GM19463 (cell line): Measurements from ENCODE around the gene ACLY.
"Not testable (repeated sequence)": the region's sequence is repeated elsewhere in the genome, so short reads cannot be mapped to it uniquely, and the experiment has no call there.

ENCODE experiments used
- ATAC-seq: cut with Tn5 transposase; IDR thresholded peaks from one replicate; pipeline ENCODE4 v1.9.1; 2021; ENCODE audit warnings: mild to moderate bottlenecking, moderate library complexity; ENCODE audit not compliant: unreplicated experiment

The ACLY gene

DNA sequence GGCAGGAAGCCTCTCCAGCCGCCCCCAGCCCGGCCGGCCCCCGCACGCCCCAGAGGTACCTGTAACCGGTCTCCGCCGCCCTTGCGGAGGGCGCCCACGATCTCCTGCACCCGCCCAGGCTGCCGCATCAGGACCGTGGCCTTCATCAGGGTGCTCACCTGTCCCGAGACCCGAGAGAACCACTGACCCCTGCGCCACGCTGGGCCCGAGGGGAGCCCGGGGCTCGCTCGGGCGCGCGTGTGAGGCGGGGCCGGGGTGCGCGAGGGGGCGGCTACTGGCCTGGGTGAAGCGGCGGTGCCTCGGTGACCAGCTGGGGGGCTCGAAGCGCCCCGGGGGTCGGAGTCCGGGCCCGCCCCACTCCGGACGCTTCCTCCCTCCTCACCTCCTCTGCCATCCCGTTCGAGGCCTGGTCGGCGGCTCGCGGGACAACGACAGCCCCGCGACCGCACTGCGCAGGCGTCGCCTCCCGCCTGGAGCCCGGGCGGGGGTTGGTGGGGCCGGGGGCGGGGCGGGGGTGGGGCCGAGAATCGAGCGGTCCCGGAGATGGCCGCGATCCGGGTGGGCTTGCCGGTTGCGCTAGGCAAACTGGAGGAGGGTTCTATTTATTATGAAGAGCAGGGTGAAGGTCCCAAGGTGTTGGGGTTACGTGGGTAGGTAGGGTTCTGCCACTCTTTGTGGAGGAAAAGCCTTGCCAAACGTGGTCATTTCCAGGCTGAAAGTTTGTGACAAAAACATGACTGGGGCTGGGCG, 82.8 kb downstream of the ACLY start, which contains the start of gene NT5C3B:
TSS of gene NT5C3B (minus strand) at position 433 of the 750 bp plus-strand sequence. CDS start at position 394, 39 bp downstream.
- ATAC-seq, result no peak

DNA sequence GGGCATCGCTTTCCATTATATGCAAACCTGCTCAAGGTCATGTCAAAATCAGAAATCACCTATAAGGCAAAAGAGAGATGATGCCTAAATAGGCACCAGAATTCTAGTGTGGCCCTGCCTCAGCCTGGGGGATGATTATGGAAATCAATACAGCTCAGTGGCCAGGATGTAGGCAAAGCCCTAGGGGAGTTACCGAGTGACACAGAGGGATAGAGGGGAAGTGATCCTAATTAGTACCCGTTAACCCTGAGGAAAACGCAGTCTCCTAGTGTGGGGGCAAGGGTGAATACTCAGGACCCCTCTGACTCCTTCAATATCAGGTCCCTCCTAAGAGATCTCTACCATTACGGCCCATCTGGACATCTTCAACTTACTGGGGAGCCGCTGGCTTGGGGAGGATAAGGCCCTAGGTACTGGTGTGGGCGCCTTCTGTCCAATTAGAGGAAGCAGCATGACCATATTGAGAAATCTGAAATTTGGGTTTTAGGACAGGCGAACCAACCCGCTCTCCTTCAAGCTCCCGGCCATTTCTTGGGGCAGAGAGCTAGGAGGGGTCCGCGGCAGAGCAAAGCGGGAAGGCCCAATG, 83.4 kb downstream of the ACLY start:
- ATAC-seq, result no peak

DNA sequence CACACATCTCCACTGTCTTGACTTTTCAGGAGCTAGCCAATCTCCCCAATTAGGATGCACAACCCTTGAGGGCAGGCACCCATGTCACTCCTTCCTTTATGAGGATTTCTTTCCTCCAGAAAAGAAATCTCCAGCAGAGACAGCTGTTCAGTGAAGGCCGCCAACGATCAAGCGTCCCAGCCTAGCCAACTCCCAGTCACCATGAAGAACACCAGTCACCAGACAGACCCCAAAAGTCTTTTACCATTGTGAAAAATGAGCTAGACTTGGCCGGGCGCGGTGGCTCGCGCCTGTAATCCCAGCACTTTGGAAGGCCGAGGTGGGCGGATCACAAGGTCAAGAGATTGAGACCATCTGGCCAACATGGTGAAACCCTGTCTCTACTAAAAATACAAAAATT, 88.8 kb downstream of the ACLY start:
- not testable (repeated sequence) for ATAC-seq

DNA sequence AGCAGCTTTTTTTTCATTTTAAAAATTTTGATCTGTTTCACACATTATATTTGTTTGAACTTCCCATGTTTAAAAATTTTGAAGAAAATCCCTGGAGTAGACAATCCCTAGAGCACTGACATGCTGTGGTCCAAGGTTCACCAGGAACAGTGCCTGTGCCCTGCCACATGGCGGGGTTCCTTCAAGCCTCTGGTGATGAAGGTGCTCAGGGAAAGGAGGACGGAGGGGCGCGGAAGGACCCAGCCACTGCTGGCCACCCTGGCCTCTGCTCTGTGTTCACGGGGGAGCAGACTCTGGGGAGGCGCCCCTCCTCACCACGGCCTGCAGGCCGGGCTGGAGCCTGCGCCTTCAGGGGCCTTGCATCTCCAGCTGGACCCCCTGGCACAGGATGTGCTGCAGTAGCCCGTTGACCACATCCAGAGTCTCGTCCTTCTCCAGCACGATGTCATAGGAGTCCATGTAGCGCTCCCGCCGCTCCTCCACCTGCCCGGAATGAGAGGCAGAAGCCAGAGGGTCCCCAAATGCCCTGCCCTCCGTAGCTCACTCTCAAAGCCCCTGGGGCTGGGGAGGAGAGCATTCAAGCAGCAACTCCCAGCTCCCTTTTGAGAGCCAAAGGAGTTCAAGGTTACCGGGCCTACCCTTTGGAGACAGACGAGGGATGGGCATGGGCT, 93.4 kb downstream of the ACLY start:
- ATAC-seq, result no peak

DNA sequence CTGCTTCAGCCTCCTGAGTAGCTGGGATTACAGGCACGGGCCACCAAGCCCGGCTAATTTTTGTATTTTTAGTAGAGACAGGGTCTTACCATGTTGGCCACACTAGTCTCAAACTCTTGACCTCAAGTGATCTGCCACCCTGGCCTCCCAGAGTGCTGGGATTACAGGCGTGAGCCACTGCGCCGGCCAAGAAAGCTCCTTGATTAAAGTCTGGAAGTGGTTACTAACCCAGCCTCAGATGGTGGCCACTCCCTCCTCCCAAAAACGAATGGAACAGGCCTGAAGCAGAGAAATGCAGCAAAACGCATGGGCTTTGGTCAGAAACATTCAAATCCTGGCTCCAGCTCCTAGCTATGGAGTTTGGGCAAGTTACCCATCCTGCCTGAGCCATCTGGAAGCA, 94.7 kb downstream of the ACLY start:
- ATAC-seq, result no peak

DNA sequence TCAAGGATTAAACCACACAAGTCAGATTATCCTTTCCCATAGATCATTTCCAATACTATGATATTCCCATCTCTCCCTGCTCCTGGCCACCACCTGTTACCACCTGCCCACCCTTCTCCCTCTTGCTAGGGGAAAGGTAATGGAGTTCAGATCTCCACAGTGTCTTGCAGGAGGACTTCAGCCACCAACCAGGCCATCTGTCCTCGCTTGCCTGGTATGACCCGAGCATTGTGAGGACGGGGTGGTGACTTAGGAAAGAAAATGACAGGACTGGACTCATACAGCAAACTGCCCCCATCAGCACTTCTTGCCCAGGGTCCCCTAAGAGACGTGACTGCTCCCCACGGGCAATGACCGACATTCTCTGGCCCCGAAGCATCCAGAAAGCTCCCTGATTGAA, 95.2 kb downstream of the ACLY start:
- no peak for ATAC-seq

DNA sequence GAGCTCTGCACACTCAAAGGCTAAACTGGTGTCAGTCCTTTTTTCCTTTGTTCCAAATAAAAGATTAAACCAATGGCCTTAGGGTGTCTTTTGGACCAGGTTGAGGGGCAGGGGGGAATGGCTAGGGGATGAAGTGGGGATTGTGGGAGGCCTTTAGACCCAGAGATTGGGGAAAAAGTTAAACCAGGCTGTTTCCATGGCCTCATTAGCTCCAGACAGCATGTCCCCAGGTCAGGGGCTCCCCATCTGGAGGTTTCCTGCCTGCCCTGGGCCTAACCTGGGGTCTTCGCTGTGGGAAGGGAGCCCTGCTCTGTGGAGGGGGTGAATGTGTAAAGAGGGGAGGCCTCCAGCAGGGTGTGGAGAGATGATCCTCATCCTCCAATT, 95.6 kb downstream of the ACLY start:
- ATAC-seq, result no peak

DNA sequence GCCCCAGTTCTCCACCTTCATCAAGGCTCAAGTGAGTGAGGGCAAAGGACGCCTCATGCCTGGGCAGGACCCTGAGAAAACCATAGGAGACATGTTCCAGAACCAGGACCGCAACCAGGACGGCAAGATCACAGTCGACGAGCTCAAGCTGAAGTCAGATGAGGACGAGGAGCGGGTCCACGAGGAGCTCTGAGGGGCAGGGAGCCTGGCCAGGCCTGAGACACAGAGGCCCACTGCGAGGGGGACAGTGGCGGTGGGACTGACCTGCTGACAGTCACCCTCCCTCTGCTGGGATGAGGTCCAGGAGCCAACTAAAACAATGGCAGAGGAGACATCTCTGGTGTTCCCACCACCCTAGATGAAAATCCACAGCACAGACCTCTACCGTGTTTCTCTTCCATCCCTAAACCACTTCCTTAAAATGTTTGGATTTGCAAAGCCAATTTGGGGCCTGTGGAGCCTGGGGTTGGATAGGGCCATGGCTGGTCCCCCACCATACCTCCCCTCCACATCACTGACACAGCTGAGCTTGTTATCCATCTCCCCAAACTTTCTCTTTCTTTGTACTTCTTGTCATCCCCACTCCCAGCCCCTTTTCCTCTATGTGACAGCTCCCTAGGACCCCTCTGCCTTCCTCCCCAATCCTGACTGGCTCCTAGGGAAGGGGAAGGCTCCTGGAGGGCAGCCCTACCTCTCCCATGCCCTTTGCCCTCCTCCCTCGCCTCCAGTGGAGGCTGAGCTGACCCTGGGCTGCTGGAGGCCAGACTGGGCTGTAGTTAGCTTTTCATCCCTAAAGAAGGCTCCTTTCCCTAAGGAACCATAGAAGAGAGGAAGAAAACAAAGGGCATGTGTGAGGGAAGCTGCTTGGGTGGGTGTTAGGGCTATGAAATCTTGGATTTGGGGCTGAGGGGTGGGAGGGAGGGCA, 96.3 kb downstream of the ACLY start:
- no peak for ATAC-seq

DNA sequence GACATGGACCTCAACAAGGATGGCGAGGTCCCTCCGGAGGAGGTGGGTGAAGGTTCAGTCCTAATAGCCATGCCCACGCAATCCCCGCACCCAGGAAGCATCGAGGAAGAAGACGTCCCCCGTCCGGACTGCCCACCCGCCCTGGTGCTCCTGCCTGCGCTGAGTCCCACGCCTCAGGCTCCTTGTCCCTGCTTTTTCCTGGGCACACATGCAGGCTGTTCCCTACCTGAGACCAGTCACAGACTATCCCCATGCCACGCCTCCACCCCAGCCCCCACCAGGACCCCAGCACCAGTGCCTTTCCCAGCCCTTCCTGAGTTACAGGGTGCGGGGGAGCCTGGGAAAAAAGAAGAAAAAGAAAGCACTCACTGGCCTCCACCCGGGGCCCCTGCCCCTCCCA, 97.0 kb downstream of the ACLY start:
- no peak for ATAC-seq

DNA sequence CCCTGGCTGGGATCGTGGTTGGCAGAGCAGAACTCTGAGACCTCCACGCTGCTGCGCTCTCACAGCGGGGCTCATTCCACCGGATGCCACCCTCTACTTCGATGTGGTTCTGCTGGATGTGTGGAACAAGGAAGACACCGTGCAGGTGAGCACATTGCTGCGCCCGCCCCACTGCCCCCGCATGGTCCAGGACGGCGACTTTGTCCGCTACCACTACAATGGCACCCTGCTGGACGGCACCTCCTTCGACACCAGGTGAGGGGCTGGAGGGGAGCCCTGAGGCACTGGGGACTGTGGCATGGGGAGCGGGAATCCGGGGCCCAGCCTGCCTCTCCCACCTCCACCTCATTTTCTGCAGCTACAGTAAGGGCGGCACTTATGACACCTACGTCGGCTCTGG, 100.7 kb downstream of the ACLY start:
- ATAC-seq, result no peak
